HG03575 (cell line): ENCODE results near the gene GLT1D1.
"Not testable (repeated sequence)": the region's sequence is repeated elsewhere in the genome, so short reads cannot be mapped to it uniquely, and the experiment has no call there.

Experiments used
- ATAC-seq: cut with Tn5 transposase; IDR thresholded peaks from one replicate; pipeline ENCODE4 v1.9.1; 2021; ENCODE audit not compliant: unreplicated experiment, insufficient number of reproducible peaks, low FRiP score; ENCODE audit errors: extremely low read depth

The GLT1D1 gene

DNA sequence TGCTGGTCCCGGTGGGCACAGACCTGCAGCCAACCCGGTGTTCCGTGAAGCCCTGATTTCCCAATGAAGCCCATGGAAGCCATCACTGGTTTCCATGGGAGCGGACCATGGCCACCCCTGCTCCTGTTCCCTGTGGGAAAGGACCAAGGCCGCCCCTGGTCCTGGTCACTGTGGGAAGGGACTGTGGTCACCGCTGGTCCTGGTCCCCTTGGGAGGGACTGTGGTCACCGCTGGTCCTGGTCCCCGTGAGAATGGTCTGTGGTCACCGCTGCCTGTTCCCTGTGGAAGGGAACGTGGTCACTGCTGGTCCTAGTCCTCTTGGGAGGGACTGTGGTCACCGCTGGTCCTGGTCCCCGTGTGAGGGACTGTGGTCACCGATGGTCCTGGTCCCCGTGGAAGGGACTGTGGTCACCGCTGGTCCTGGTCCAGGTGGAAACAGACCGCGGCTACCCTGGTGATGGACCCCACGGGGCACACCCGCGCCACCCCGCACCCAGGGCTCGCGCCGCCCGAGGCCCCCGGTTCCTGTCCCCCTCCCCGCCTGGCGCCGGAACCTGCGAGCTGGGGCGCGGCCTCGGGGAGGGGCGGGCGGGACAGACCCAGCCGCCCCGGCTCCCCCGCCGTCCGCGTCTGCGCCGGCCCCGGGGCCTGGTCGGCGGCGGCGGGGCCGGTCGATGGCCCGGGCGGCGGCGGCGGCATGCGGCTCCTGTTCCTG, at the start of gene GLT1D1:
Gene GLT1D1 (plus strand): TSS at position 594 of the 715 bp plus-strand sequence. CDS start 104 bp downstream, at position 698.
- no peak for ATAC-seq

DNA sequence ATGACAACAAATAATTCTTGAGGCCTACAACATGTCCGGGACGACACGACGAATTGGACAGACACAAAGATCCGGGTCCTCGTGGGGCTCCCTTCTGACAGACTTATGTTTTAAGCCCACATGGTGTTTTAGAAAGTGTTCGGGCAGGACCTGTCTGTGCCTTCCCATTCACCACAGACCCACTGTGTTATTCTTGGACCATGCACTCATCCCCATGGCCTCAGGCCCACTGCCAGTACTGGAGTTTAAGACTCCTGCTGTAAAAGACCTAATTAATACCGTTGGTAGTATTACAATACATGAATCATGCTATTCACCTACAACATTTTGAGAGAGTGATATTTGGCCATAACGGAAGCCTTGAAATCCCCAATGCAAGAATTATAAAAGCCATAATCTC, 49.5 kb upstream of the GLT1D1 start:
- no peak for ATAC-seq

DNA sequence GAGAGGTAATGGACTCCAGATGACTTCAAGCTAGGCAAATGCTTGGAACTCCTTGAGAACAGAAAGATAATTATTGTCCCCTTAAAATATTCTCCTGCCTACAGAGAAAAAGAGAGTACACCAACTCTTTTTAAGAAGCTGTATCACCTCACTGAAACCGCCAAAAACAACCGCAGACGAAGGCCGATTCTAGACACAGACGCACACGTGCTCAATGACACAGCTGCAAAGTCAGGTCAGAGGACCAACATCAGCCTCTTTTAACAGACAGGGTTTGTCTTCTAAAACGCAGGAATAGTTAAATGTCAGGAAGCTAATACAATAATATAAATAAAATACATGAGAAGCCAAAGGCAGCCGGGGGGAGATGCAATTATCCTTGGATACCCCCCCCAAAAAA, 48.5 kb upstream of the GLT1D1 start:
- no peak for ATAC-seq

DNA sequence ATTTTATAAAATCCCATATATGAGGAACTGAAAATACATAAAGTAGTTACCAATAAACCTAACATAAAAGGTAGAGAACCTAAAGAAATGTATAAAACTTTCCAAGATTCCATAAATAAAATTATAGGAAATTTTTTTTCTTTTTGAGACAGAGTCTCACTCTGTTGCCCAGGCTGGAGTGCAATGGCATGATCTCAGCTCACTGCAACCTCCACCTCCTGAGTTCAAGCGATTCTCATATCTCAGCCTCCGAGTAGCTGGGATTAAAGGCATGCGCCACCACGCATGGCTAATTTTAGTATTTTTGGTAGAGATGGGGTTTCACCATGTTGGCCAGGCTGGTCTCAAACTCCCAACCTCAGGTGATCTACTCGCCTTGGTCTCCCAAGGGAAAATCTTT, 47.9 kb upstream of the GLT1D1 start:
- not testable (repeated sequence) for ATAC-seq

DNA sequence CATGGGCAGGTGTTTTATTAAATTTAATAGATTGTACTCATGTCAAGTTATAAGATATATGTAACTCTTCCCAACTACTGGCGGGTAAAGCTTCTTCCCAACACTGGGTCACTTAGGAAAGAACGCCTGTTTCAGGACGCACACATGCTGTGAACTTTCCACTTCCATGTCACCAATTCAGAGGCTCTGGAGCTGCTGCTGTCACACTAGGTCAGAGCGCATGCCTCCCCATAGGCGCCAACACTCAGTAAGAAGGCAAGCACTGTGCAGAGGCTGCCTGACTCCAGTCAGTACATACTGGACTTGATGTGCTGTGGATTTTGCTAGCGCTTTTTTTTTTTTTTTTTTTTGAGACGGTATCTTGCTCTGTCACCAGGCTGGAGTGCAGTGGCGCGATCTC, 46.7 kb upstream of the GLT1D1 start:
- ATAC-seq: no peak

DNA sequence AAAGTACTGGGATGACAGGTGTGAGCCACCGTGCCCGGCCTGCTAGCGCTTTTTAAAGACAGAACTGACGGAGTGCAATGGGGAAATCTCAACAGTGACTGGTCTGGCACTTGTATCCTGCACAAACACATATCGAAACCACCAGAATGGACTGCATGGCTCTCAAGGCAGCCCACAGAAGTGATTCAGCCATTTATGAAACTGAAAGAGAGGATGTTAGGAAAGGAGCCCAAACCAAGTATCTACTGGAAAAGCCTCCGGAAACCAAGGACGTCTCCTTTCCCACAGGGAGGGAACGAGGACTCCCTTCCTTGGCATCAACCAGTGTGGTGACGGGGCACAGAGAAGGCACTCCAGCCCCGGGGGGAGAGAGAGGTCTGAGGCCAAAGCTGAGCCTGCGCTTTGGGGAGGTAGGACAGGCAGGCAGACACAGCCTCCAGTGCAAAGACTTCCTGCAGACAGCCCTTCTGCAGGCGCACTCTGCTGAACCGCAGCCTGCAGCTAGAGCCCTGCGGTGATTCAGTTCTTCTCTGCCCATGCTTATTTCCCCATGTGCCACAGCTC, 46.0 kb upstream of the GLT1D1 start:
- ATAC-seq: no peak

DNA sequence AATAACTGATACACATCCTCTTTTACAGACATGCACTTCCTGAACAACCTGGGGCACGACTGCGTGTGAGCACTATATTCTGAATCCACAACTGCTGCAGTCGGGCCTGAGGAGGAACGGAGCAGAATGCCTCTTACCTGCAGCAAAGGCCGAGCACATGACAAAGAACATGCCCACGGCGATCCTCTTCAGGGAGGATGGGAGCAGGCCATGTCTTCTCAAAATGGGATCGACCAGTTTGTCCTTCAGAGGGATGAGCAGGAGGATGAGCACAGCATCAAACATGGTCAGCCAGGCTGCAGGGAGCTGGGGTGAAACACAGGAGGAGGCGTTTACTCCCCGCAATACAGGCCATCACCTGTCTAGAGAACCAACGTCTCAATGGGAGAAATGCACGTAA, 44.6 kb upstream of the GLT1D1 start:
- no peak for ATAC-seq

DNA sequence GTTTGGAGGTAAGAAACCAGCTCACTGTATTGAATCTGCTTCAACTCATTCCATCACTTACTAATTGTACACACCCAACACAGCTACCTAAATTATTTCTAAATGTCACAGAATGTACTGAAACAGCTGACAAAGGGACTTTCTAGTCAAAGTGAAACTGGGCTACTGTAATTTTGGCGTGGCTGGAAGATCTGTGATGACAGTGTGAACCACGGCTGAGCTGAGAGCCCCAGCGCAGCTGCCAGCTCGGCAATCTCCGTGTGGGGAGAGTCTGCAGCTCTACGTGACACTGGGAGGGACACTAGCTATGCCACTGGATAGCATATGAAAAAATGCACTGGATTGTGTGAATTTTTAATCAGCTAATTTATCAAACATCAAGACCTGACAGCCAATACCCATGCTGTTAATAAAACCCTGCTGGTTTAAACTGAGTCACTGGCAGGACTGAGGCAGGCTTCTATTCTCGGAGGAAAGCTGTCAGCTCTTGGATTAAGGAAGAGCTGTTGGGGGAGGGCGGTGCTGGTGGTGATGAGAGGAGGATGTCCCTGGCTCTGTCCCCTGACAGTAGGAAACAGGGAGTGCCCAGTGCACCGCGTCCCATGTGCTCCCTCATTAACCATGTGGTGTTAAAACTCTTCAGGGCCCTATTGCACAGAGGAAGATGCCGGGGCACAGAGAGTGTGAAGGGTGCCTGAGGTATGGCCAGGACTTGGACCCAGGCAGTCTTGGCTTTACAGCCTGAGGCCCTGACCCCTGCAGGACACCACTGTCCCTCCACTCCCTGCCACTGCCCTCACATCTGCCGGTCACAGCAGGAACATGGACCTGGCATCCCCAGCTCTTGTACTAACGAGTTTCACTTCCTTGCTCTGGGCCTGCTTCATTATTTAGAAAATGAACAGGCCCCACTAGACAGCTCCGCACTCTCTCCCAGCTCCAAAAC, 42.8 kb upstream of the GLT1D1 start:
- peak; percentile 72 for ATAC-seq

DNA sequence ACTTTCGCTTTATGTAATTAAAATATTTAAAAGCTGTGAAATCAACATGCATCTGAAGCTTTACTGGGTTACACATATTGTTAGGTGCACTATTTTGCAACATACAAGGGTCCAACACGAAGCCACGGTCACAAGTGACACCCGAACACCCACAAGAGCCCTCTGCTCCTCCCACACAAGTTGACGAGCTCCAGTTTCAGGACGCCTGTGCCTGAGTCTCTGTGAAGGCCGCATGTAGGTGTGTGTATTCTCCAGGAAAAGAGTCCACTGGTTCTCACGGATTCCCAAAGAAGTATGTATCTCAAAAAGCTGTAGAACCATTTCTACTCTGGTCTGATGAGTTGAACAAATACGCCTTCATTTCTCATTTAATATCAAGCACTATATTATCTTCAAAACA, 41.5 kb upstream of the GLT1D1 start:
- no peak for ATAC-seq

DNA sequence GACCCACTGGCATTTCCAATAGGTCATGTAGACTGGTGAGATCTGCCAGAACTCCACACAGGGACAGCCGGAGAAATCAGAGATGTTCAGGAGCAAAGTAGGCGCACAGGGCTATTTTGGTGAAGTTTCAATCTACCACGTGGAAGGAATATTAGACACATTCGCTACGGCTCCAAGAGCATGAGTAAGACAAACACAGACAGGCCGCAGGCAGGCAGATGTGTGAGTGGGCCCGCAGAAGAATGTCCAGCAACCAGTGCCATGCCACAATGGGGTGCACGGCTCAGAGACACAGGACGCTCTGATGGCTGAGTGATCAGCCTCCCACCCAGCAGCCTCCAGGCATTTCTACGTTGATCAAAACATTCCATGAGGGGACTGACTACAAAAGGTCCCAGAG, 39.9 kb upstream of the GLT1D1 start:
- no peak for ATAC-seq

DNA sequence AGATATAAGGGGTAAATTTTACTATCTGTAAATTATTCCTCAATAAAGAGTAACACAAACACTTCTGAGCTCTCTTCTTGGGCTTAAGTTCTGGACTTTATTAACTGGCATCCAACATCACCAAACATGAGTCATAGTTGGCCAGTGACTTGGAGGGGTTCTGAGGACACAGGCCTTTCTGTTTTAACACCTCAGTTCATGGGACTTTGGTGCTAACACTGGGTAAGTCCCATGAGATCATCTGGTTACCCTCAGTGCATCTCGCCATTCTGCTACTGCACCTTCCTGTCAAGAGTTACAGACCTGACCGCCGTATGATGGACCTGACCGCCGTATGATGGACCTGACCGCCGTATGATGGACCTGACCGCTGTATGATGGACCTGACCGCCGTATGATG, 39.4 kb upstream of the GLT1D1 start:
- ATAC-seq: no peak

DNA sequence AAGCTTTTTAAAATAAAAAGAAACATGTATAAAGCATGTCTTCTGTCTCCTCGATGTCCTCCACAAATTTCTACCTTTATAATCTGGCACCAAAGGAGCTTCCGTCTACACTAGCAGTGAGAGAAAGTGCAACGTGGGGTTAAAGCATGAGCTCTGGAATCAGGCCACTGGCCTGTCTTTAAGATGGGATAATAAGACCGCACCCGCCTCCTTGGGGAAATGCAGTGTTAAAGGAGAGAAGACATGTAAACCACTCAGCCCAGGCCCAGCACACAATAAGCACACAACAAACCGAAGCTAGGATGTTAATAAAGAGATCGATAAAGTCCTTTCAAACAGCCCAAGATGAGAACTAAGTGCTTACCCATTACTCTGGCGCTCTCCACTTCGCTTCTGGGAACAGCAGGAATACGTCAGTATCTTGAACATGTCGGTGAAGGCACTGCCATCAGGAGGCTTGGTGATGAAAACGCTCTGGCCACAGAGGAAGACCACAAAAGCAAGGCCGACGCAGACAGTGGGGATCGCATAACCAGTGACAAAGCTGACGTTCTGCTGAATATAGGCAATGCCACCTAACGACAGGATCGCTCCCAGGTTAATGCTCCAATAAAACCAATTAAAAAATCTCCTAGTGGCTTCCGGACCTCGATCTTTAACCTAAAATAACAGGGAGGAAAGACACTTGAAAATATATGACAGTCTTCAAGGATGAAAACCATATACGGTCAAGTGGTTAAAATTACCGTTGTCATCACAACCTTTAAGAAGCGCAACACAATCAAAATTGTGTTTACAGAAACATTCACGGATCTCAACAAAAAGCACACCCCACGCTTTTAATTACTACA, 38.6 kb upstream of the GLT1D1 start:
- no peak for ATAC-seq

DNA sequence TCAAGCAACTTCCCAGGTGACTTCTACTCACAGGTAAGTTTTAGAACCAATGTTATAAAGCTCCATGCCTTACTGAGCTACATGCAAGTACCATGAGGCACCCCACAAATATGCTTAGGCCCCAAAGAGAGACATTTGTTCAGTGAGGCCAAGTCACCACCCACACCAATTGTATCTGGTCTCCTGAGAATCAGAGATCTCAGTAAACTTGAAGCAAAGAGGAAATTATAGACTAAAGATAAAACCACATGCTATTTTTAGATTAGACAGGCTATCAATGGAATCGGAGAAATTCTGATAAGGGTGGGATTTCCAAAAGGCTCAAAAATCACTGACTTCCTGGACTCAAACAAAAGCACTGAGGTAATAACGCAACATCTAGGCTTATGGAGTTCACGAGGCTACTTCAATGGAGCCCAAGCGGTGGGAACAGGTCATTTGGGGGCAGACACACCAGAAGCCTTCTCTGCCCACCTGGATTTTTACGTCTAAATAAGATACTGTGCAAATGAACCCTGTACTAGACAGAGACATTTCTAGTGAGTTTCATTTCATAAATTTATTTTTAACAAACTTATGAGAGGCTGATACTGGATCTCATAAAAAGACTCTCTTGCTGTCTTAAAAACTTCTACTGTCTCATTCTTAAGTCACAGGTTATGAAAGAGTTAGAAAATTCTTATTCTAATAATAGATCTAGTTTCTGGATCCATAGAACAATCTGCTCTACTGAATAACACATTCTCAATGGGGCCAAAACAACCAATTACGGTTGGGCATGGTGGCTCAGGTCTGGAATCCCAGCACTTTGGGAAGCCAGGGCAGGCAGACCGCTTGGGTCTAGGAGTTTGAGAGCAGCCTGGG, 37.3 kb upstream of the GLT1D1 start:
- no peak for ATAC-seq

DNA sequence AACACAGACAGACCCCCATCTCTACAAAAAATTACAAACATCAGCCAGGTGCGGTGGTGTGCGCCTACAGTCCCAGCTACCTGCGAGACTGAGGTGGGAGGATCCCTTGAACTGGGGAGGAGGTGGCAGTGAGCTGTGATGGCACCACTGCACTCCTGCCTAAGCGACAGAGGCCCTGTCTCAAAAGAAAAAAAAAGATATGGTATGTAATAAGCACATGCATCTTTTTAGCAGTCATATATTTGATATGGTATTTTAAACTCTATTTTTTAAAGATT, 36.7 kb upstream of the GLT1D1 start:
- no peak for ATAC-seq

DNA sequence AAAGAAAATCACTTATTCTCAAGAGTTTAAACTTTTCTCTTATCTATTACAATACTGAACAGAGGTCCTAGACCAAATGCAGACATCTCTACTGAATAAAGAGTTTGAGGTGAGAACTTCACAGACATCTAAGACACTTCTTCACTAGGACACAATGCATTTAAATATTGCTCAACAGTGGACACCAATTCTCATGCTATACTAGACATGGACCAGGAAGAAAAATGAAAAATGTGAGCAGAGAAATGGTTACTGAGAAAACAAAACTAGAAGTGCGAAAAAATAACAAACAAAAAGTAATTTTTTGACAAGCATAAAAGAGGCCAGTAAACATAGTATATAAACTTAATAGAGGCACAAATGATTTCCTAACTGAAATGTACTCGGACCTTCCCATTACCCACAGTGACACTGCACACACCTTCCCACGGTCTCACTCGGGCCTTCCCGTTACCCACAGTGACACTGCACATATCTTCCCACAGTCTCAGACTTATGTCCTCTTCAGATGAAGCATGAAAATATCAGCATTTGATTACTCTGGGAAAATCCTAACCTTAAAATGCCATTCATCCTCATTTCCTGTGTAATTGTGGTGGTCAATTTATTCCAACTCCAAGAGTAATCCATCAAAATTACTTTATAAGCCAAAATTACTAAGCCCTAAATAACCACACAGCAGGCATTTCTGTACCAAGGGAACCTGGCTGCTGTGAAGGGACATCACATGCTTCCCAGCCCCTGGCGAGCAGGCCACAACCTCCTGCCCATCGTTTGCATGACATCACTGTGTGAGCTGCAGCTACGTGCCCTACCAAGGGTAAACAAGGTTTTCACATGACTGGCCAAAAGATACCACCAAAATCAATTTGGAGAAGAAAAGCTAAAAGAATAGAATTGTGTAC, 35.9 kb upstream of the GLT1D1 start:
- ATAC-seq: peak; percentile 18

DNA sequence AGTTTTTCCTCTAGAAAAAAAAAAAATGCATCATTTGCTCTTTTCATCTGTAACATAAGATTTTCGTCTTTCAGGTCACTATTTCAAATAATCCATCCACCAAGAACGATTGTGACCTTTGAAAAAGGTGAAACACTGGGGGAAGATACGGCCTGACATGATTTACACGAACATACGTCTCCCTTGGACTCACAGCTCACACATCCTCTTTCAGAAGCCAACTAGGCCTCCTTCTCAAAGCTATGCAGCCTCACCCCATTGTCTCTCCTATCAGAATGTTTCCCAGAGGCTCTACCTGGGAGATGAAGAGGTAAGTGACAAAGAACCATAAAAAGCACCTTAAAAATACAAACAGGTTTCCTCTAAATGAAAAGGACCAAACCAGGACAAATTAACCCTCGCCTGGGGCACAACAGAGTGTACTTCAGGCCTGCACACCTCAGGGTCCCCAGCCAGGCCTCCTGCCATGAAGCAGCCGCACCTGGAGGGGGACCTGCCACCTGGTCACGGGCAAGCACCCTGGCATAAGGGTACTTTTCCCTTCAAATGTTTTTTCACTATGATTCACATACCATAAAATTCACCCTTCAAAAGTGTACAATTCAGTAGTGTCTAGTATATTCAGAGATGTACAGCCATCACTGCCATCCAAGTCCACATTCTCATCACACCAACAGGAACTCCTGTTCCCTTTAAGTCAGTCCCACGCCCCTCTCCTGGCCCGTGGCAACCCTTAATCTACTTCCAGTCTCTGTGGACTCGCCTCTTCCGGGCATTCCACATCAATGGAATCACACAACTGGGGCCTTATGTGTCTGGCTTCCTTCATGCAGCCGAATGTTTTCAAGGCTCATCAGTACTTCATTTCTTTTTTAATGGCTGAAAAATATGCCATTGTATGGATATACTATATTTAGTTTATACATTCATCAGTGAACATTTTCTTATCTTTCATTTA, 34.9 kb upstream of the GLT1D1 start:
- ATAC-seq: peak; percentile 25
